H54 (cell line): Measurements from ENCODE around the gene GGPS1.

Source experiments
- DNase-seq: peaks from one replicate; pipeline ENCODE4 v3.0.0; 2011; ENCODE audit warnings: low spot score, mixed read lengths; ENCODE audit not compliant: insufficient read length
- FAIRE-seq: peaks from 3 replicates; lab custom pipeline; 2011; peaks lifted over from hg19 to GRCh38; lab: Jason Lieb, UNC
- POLR2A ChIP-seq: IDR thresholded peaks from 2 replicates; pipeline ENCODE4 v1.6.1; 2011; ENCODE audit warnings: low read depth, mild to moderate bottlenecking, low read length

GGPS1 gene

GRCh38 chr1:235315173-235315572 lies 13.2 kb upstream of the GGPS1 start:
- FAIRE-seq (no peak), DNase-seq (no peak)
- no peak for TF ChIP-seq POLR2A

GRCh38 chr1:235315735-235316134 lies 12.6 kb upstream of the GGPS1 start:
- DNase-seq (no peak), FAIRE-seq (no peak)
- no peak for TF ChIP-seq POLR2A

- no peak for FAIRE-seq
- TF ChIP-seq POLR2A = no peak
- DNase-seq = no peak
Measured at GRCh38 chr1:235317168-235317567, 11.2 kb upstream of the GGPS1 start.

- TF ChIP-seq POLR2A = no peak
- FAIRE-seq = no peak
- no peak for DNase-seq
Measured at GRCh38 chr1:235319255-235319654, 9.1 kb upstream of the GGPS1 start.

GRCh38 chr1:235320521-235321179 lies 7.7 kb upstream of the GGPS1 start:
- FAIRE-seq = no peak
- no peak for TF ChIP-seq POLR2A
- DNase-seq = no peak

GRCh38 chr1:235324296-235324695 lies 4.1 kb upstream of the GGPS1 start:
- DNase-seq (no peak), FAIRE-seq (no peak)
- TF ChIP-seq POLR2A = no peak

GRCh38 chr1:235325139-235325538 lies 3.2 kb upstream of the GGPS1 start:
- DNase-seq (no peak), FAIRE-seq (no peak)

GRCh38 chr1:235325854-235326253 lies 2.5 kb upstream of the GGPS1 start:
- FAIRE-seq = no peak
- TF ChIP-seq POLR2A = no peak

More at GRCh38 chr1:235325139-235325538, 3.2 kb upstream of the GGPS1 start:
- TF ChIP-seq POLR2A = no peak

GRCh38 chr1:235326719-235327558 lies 1.4 kb upstream of the GGPS1 start:
- peak; percentile 12 for DNase-seq
- TF ChIP-seq POLR2A = no peak
- FAIRE-seq = no peak

More at GRCh38 chr1:235325854-235326253, 2.5 kb upstream of the GGPS1 start:
- DNase-seq = no peak

- DNase-seq (peak; percentile 85), FAIRE-seq (no peak)
- TF ChIP-seq POLR2A = peak; percentile 89
Measured at GRCh38 chr1:235327559-235328270, 655 bp upstream of the GGPS1 start, which contains the start of gene ARID4B. TSS of gene ARID4B (minus strand) at chr1:235328179. CDS start at chr1:235326919, 1,260 bp downstream.

- FAIRE-seq (no peak), DNase-seq (no peak)
- TF ChIP-seq POLR2A = no peak
Measured at GRCh38 chr1:235329139-235329902, 951 bp downstream of the GGPS1 start.

GRCh38 chr1:235330918-235331285 lies 2.5 kb downstream of the GGPS1 start:
- FAIRE-seq (no peak), DNase-seq (no peak)
- no peak for TF ChIP-seq POLR2A

GRCh38 chr1:235331401-235331800 lies 3.0 kb downstream of the GGPS1 start:
- no peak for FAIRE-seq
- no peak for TF ChIP-seq POLR2A
- no peak for DNase-seq
